IMR-90 (cell line): ENCODE data around the gene CYTH4. TPM values are rescaled to one million over a fixed set of nuclear protein-coding genes. Genes with fewer than 3 reads are reported as not detected.
A peak's percentile ranks its signal among the peaks of the same experiment; 100 is the strongest.

Source experiments
- ATAC-seq: fragments of 200-7000 bp; cut with Tn5 transposase; 2 replicates; pipeline ENCODE4 v1.9.1; 2020; ENCODE audit warnings: low read depth, mild to moderate bottlenecking, moderate library complexity
- BruUV-seq: library from RNA; stranded (reverse); fragments of 400-500 nt; replicated peaks from 2 replicates; lab custom pipeline; 2021; lab: Mats Ljungman, UMichigan
- CTCF ChIA-PET: fragments of 300-600 bp; formaldehyde crosslinking; extraction: SDS; loops from one replicate; lab custom pipeline; 2021; ENCODE audit warnings: antibody characterized with exemption; lab: Yijun Ruan, JAX
- POLR2A ChIA-PET: fragments of 300-600 bp; sonication (Branson Sonifier 250); formaldehyde crosslinking; loops from one replicate; lab custom pipeline; 2022; ENCODE audit warnings: antibody characterized with exemption; ENCODE audit not compliant: unreplicated experiment; lab: Charles Lee
- DNase-seq: peaks from one replicate; pipeline ENCODE4 v3.0.0; 2013
- H2AFZ ChIP-seq: replicated peaks from 2 replicates; pipeline ENCODE3; 2013; ENCODE audit warnings: low read length, mild to moderate bottlenecking; ENCODE audit not compliant: poor library complexity
- H2AK5ac ChIP-seq: 2 replicates; pipeline ENCODE4 v1.6.1; 2013; ENCODE audit warnings: low read depth, low read length, inconsistent platforms
- H2AK9ac ChIP-seq: replicated peaks from 2 replicates; pipeline ENCODE3; 2013; ENCODE audit warnings: mild to moderate bottlenecking, low read depth, low read length, moderate library complexity; ENCODE audit not compliant: poor library complexity
- H2BK120ac ChIP-seq: 2 replicates; pipeline ENCODE4 v1.6.1; 2013; ENCODE audit warnings: low read depth, low read length, inconsistent platforms
- H2BK15ac ChIP-seq: 3 replicates; pipeline ENCODE4 v1.6.1; 2013; ENCODE audit warnings: low read depth, low read length, inconsistent platforms
- H2BK20ac ChIP-seq: 2 replicates; pipeline ENCODE4 v1.6.1; 2013; ENCODE audit warnings: low read depth, mild to moderate bottlenecking, inconsistent platforms, low read length, moderate library complexity
- H2BK5ac ChIP-seq: 2 replicates; pipeline ENCODE4 v1.6.1; 2013; ENCODE audit warnings: mild to moderate bottlenecking, low read depth, low read length, inconsistent platforms; ENCODE audit not compliant: poor library complexity, severe bottlenecking
- H3K14ac ChIP-seq: replicated peaks from 2 replicates; pipeline ENCODE4 v1.6.1; 2013; ENCODE audit warnings: low read depth, low read length, inconsistent platforms
- H3K18ac ChIP-seq: 2 replicates; pipeline ENCODE4 v1.6.1; 2013; ENCODE audit warnings: low read depth, low read length, control low read depth
- H3K23ac ChIP-seq: 2 replicates; pipeline ENCODE4 v1.6.1; 2013; ENCODE audit warnings: low read depth, low read length, inconsistent platforms
- H3K27ac ChIP-seq: 2 replicates; pipeline ENCODE4 v1.5.1; 2013; ENCODE audit warnings: mild to moderate bottlenecking, control low read depth, low read length; ENCODE audit not compliant: insufficient read depth
- H3K27me3 ChIP-seq: 2 replicates; pipeline ENCODE4 v1.6.1; 2013; ENCODE audit warnings: low read length; ENCODE audit not compliant: control insufficient read depth, insufficient read depth
- H3K36me3 ChIP-seq: 2 replicates; pipeline ENCODE4 v1.6.1; 2013; ENCODE audit warnings: low read length, mixed read lengths; ENCODE audit not compliant: control insufficient read depth, insufficient read depth
- H3K4ac ChIP-seq: 2 replicates; pipeline ENCODE4 v1.6.1; 2013; ENCODE audit warnings: low read depth, low read length, inconsistent platforms
- H3K4me1 ChIP-seq: 2 replicates; pipeline ENCODE4 v1.6.1; 2013; ENCODE audit warnings: low read length, mixed read lengths; ENCODE audit not compliant: control insufficient read depth, insufficient read depth
- H3K4me2 ChIP-seq: 2 replicates; pipeline ENCODE4 v1.6.1; 2013; ENCODE audit warnings: low read depth, mild to moderate bottlenecking, control low read depth, low read length, moderate library complexity
- H3K4me3 ChIP-seq: 2 replicates; pipeline ENCODE4 v1.5.1; 2013; ENCODE audit warnings: low read depth, mild to moderate bottlenecking, control low read depth, low read length, moderate library complexity; ENCODE audit not compliant: insufficient read depth
- H3K56ac ChIP-seq: 2 replicates; pipeline ENCODE4 v1.6.1; 2013; ENCODE audit warnings: low read length, inconsistent platforms; ENCODE audit not compliant: insufficient read depth; ENCODE audit errors: extremely low read depth
- H3K79me1 ChIP-seq, 2 experiments: 2 replicates each; pipeline ENCODE4 v1.6.1; 2013; ENCODE audit warnings: low read length in 2 of 2, inconsistent platforms in 1 of 2, low read depth in 1 of 2
- H3K9ac ChIP-seq: 2 replicates; pipeline ENCODE4 v1.6.1; 2013; ENCODE audit warnings: low read depth, low read length, control low read depth
- H3K9me1 ChIP-seq: 2 replicates; pipeline ENCODE4 v1.6.1; 2013; ENCODE audit warnings: low read length, inconsistent platforms; ENCODE audit not compliant: insufficient read depth
- H3K9me3 ChIP-seq: 2 replicates; pipeline ENCODE4 v1.6.1; 2013; ENCODE audit warnings: low read length; ENCODE audit not compliant: control insufficient read depth, insufficient read depth
- H4K20me1 ChIP-seq: 2 replicates; pipeline ENCODE4 v1.6.1; 2013; ENCODE audit warnings: low read length, inconsistent platforms; ENCODE audit not compliant: insufficient read depth
- H4K5ac ChIP-seq: 2 replicates; pipeline ENCODE4 v1.6.1; 2013; ENCODE audit warnings: mild to moderate bottlenecking, low read depth, low read length, control low read depth
- H4K8ac ChIP-seq, 2 experiments: 2 replicates each; pipeline ENCODE4 v1.6.1; 2013; ENCODE audit warnings: low read depth in 2 of 2, low read length in 2 of 2, control low read depth in 1 of 2, inconsistent platforms in 1 of 2
- H4K91ac ChIP-seq: 2 replicates; pipeline ENCODE4 v1.6.1; 2013; ENCODE audit warnings: low read depth, low read length, inconsistent platforms; ENCODE audit not compliant: insufficient read depth
- NFE2L2 ChIP-seq: fragments of 150-350 bp; IDR thresholded peaks from 2 replicates; pipeline ENCODE4 v1.6.1; 2016; ENCODE audit warnings: low read depth, mild to moderate bottlenecking, low read length
- WGBS, 2 experiments: methylation state at CpG; one replicate each; pipeline versions ENCODE4 v1.1.5 to v1.1.7; 2013; ENCODE audit warnings: missing lambda C conversion rate in 2 of 2; ENCODE audit not compliant: insufficient read length in 1 of 2; ENCODE audit errors: extremely low coverage in 2 of 2; 5-methylcytosine and 5-hydroxymethylcytosine counted together
- dilution Hi-C: fragments of 300-500 bp; cut with HindIII; formaldehyde crosslinking; loops from one replicate; pipeline ENCODE4 v1.14.3; 2018; ENCODE audit warnings: low sequenced_read_pairs; ENCODE audit not compliant: unreplicated experiment
- in situ Hi-C: fragments of 300-500 bp; cut with MboI; formaldehyde crosslinking; loops from 3 replicates; pipeline ENCODE4 v1.14.3; 2019; ENCODE audit warnings: low sequenced_read_pairs, inconsistent platforms, mixed read lengths
- intact Hi-C: fragments of 100-400 bp; cut with micrococcal nuclease; formaldehyde crosslinking; loops from 2 replicates; pipeline ENCODE4 v1.10.0; 2022
- polyA plus RNA-seq, 3 experiments: library from polyadenylated mRNA; depleted of rRNA; stranded (reverse); fragments of >200 nt; gene quantifications; 2 replicates each; pipeline ENCODE4 v1.2.3, GENCODE V29; 2012; ENCODE audit warnings: low replicate concordance in 1 of 3
- total RNA-seq: library from RNA; depleted of rRNA; stranded (reverse); fragments of >200 nt; gene quantifications from 2 replicates; pipeline ENCODE4 v1.2.3, GENCODE V29; 2012

Gene CYTH4
- total and polyA plus RNA-seq, 2 of the 4 experiments (the other 2 are of a cell fraction) = 0.36 to 0.55 TPM

DNA sequence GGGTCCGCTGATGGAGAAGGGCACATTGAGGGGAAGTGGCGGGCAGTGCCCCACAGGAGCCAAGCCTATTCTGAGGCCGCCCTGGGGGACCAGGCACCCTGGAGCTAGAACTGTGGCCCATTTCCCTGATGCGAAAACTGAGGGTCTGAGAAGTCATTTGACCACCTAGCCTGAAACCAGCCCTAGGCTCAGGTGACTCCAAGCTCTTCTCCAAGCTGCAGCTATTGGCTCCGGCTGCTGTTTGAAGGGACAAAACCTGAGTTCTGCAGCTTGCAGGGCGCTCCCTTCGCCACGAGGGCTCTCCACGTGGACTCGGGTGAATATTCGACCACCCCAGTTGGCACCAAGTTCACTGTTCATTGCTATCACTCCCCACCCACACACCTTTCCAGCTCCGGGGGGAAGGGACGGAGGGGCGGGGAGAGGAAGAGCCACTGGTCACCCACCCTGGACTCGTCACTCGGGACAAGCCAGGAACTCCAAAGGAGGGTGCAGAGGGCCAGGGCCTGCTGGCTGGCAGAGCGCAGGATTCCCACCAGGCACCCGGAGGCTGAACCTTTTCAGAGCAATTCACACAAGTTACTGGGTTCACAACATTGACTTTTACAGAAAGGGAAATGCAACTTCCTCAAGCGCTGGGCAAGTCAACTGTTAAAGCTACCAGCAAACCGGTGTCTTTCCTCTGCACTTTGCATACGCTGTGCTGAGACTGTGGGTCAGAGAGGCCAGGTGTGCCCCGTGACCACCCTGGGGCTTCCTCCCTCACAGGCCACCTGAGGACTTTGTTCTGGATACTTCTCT, 37.2 kb upstream of the CYTH4 start:
- peaks cover 8 to 21% of the 10 kb centered on the region in 2 experiments; a peak in 3 of 4 replicates for H3K79me1 ChIP-seq
- H2AFZ ChIP-seq = peak overlapping the region; percentile 95
- H2BK15ac ChIP-seq = no peak overlapping the region
- no peak overlapping the region for H3K14ac ChIP-seq
- H4K20me1 ChIP-seq = no peaks in the 10 kb centered on the region
- dilution Hi-C loops = no loop called here
- POLR2A ChIA-PET = no interaction called here
- peaks cover 3% of the 10 kb centered on the region for H3K9me1 ChIP-seq
- H3K27ac ChIP-seq = no peak overlapping the region
- H2BK20ac ChIP-seq = no peak overlapping the region
- H3K4ac ChIP-seq = 0 out of 2 replicates have a peak overlapping the region, but pooled peaks have one; percentile 88
- H3K56ac ChIP-seq = no peak overlapping the region
- H2BK120ac ChIP-seq = no peak overlapping the region
- no peak overlapping the region for H3K4me3 ChIP-seq
- H3K23ac ChIP-seq = no peak overlapping the region
- H3K36me3 ChIP-seq = no peaks in the 10 kb centered on the region
- H3K9me3 ChIP-seq = no peaks in the 10 kb centered on the region
- no peak for ATAC-seq
- H4K8ac ChIP-seq = peak overlapping the region in 1 of 2 experiments; percentile 91; a peak in 2 of 4 replicates
- CTCF ChIA-PET = no interaction called here
- no TSS peak for BruUV-seq
- H3K4me2 ChIP-seq = no peak overlapping the region
- H2BK5ac ChIP-seq = no peak overlapping the region
- no peak overlapping the region for H2AK9ac ChIP-seq
- H3K18ac ChIP-seq = no peak overlapping the region
- H3K27me3 ChIP-seq = no peaks in the 10 kb centered on the region
- in situ Hi-C loops = no loop called here
- DNase-seq = no peak
- no peak overlapping the region for H4K5ac ChIP-seq
- no peak overlapping the region; the same call in 1 of the 2 replicates for H4K91ac ChIP-seq
- H3K4me1 ChIP-seq = peaks cover 14% of the 10 kb centered on the region
- intact Hi-C loops = no loop called here
- no peak for TF ChIP-seq NFE2L2
- H3K9ac ChIP-seq = no peak overlapping the region
- peak overlapping the region; percentile 21; the same call in 1 of the 2 replicates for H2AK5ac ChIP-seq
- 89% methylated on average over 8 of the region's 22 CpGs; no CpG with 5 or more reads in 1 of the 2 experiments for WGBS, 2 experiments
